Stomach (tissue), 4 donors: ENCODE data around the gene AGAP3.

ENCODE experiments used
- CTCF ChIP-seq, 7 experiments: fragments of 450-650 bp in 4 of 7; fragments of 200-600 bp in 3 of 7; sonication (generic) in 3 of 7; IDR thresholded peaks; one replicate each; pipeline ENCODE4 v1.5.1; 2016 to 2019; ENCODE audit warnings: antibody characterized with exemption in 7 of 7, control low read depth in 2 of 7, mild to moderate bottlenecking in 1 of 7
- POLR2AphosphoS5 ChIP-seq, 3 donors: sonication (generic); formaldehyde crosslinking; IDR thresholded peaks; one replicate each; pipeline ENCODE4 v1.6.1; 2016; ENCODE audit warnings: antibody characterized with exemption in 3 of 3

DNA sequence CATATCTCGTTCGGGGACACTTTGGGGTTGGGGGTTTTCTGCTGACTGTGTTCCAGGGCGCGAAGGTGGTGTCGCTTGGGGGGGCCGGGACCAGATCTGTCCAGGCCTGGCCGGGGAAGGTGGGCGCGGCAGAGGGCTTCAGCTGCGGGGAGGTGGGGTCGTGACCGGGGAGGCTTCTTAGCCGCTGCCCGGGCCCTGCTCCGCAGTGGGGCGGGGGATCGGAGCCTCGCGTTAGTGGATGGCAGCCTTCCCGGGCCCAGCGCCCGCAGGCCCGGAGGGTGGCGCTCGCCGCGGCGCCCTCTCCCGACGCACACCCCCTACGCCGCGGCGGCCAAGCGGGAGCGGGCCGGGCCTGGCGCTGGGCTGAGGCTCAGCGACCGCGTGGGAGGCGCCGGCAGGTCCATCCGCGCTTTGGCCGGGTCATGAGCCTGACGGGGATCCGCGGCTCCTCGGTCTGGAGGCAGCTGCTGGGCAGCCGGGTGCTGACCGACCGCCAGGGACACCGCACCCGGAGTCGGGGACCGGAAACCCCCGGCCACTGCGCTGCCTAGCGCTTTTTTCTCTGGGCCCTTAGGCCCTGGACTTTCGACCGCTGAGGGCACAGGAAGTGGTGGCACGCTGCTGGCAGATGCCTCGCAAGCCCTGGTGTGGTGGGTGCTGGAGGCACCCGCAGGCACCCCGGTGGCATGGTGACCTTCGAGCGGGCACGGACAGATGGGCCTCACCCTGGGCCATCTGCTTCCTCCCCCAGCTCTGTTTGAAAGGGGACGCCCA, 1.2 kb downstream of the AGAP3 start:
- peak in 3 of 7 experiments; percentile 14 to 42 (median 17) for TF ChIP-seq CTCF (IDR thresholded peaks at IDR 0.05)
- peak in 1 of 3 donors; percentile 5 for TF ChIP-seq POLR2AphosphoS5 (IDR thresholded peaks at IDR 0.05)
